Measurements from ENCODE around the gene DNAJC12. TPM values are rescaled to one million over a fixed set of nuclear protein-coding genes. Genes with fewer than 3 reads are reported as not detected.

Gene DNAJC12
- polyA plus RNA-seq, 1 experiment = 0.13 TPM

DNA sequence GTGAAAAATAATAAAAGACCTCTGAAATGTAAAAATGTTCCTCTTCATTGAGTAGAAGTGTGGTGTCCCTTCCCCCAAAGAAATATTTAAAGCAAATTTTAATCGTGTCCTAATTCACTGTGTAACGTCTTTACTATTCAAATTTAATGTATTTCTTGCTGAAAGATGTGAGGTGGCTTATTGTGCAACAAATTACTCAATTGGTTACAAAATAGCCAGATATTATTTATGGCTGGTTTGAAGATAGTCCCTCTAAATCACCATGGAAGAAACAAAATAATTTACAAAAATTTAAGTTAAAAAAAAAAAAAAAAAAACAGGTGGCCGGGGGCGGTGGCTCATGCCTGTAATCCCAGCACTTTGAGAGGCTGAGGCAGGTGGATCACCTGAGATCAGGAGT, 43.7 kb downstream of the DNAJC12 start:
- H3K27me3 ChIP-seq (ENCODE audit: control insufficient read depth, insufficient read depth, low read length) = no peaks in the 10 kb centered on the region
- no peak overlapping the region for H3K4me3 ChIP-seq (ENCODE audit: low read depth, low read length)
- TF ChIP-seq CTCF (IDR thresholded peaks at IDR 0.05; ENCODE audit: insufficient read depth, low read depth, low read length) = no peak
- POLR2A ChIA-PET = no interaction called here
- no peak for DNase-seq (ENCODE audit: low read depth)
- no peaks in the 10 kb centered on the region for H3K36me3 ChIP-seq (ENCODE audit: control insufficient read depth, insufficient read depth, low read length)
- CTCF ChIA-PET = interaction anchor here (0.6 kb wide), 1 partner anchor 30 kb away, joined by 4 read pairs; no protein-coding TSS in a partner anchor

GRCh38 chr10:67793313-67793712, 44.7 kb downstream of the DNAJC12 start:
- TF ChIP-seq CTCF (IDR thresholded peaks at IDR 0.05; ENCODE audit: insufficient read depth, low read depth, low read length) = no peak
- CTCF ChIA-PET = no interaction called here
- POLR2A ChIA-PET = no interaction called here
- no peak overlapping the region for H3K4me3 ChIP-seq (ENCODE audit: low read depth, low read length)
- no peaks in the 10 kb centered on the region for H3K27me3 ChIP-seq (ENCODE audit: control insufficient read depth, insufficient read depth, low read length)
- no peak for DNase-seq (ENCODE audit: low read depth)
- no peaks in the 10 kb centered on the region for H3K36me3 ChIP-seq (ENCODE audit: control insufficient read depth, insufficient read depth, low read length)

DNA sequence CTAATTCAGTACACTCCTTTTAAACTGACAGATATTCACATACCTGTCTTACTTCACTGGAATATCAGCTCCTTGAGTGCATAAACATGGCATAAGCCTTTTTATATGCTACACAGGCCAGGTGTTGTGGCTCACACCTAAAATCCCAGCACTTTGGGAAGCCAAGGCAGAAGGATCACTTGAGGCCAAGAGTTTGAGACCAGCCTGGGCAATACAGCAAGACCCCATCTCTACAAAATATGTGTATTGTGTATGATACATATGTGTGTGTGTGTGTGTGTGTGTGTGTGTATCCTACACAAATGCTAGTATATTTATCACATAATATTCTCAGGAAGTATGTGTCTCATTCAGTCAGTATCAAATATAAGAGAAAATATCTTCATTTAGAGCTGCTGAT, 45.3 kb downstream of the DNAJC12 start:
- Histone ChIP-seq H3K36me3 (ENCODE audit: control insufficient read depth, insufficient read depth, low read length) (no peaks in the 10 kb centered on the region), H3K27me3 (ENCODE audit: control insufficient read depth, insufficient read depth, low read length) (no peaks in the 10 kb centered on the region), H3K4me3 (ENCODE audit: low read depth, low read length) (no peak overlapping the region)
- ChIA-PET POLR2A (no interaction called here), CTCF (no interaction called here)
- TF ChIP-seq CTCF (IDR thresholded peaks at IDR 0.05; ENCODE audit: insufficient read depth, low read depth, low read length) = no peak
- no peak for DNase-seq (ENCODE audit: low read depth)

DNA sequence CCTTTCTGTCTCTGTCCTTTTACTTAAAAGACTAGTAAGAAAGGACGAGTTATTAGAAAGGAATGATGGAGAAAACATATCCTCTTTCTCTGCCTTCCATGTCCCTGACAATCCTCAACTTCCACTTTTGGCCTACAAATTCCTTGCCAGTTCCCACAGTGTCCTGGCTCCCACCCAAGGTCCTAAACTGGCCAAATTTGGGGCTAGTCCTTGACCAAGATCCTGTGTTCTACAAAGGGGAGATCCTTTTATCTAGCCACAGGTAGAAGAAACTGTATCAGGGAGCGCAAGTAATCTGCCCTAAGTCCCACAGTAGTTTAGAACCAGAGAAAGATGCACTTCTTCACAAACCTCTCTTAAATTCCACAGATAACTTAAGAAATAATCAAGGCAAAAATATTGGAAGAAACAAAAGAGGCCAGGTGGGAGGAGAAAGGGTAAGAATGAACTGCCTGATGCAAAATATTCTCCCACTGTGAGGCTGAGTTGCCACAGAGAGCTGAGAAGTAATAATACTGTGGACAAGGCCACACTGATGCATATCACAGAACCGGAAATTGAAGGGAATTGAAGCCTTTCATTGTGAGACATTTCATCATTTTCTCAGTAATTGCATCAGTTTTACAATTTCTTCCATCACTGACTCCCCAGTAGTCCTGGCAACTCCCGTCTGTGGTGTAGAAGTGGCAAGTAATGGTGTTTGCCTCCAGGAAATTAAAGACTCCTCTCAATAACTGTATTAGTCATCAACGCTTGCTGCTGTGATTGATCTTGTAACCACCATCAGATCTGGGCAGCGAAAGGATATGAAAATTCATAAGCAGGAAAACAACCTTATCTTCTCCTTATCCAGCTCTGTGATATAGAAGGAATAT, 47.2 kb downstream of the DNAJC12 start:
- no peak for TF ChIP-seq CTCF (IDR thresholded peaks at IDR 0.05; ENCODE audit: insufficient read depth, low read depth, low read length)
- CTCF ChIA-PET = interaction anchor here (0.9 to 3.5 kb wide), 2 partner anchors 11 to 12 kb away, joined by 3 to 36 read pairs; no protein-coding TSS in a partner anchor
- H3K36me3 ChIP-seq (ENCODE audit: control insufficient read depth, insufficient read depth, low read length) = no peaks in the 10 kb centered on the region
- POLR2A ChIA-PET = interaction anchor here (0.6 kb wide), 1 partner anchor 466 kb away, joined by 3 read pairs; no protein-coding TSS in a partner anchor
- no peak for DNase-seq (ENCODE audit: low read depth)
- no peaks in the 10 kb centered on the region for H3K27me3 ChIP-seq (ENCODE audit: control insufficient read depth, insufficient read depth, low read length)
- H3K4me3 ChIP-seq (ENCODE audit: low read depth, low read length) = no peak overlapping the region

DNA sequence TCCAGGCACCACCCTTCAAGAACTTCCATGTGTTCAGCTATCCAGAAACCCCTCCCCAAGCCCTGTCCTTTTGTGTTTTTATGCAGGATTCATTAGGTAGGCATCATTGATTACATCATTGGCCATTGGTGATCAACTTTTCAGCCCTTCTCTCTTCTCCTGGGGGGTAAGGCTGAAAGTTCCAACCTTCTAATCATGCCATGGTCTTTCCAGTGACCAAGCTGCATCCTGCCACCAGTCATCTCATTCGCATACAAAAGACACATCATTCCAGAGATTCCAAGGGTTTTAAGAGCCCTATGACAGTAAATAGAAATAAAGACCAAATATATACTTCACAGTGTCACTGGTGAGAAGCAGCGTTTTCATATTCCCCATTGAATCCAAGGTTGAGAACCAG, 48.2 kb downstream of the DNAJC12 start:
- no peak for DNase-seq (ENCODE audit: low read depth)
- Histone ChIP-seq H3K27me3 (ENCODE audit: control insufficient read depth, insufficient read depth, low read length) (no peaks in the 10 kb centered on the region), H3K36me3 (ENCODE audit: control insufficient read depth, insufficient read depth, low read length) (no peaks in the 10 kb centered on the region), H3K4me3 (ENCODE audit: low read depth, low read length) (no peak overlapping the region)
- no peak for TF ChIP-seq CTCF (IDR thresholded peaks at IDR 0.05; ENCODE audit: insufficient read depth, low read depth, low read length)
- POLR2A ChIA-PET = interaction anchor here (0.6 kb wide), 1 partner anchor 467 kb away, joined by 3 read pairs; no protein-coding TSS in a partner anchor
- CTCF ChIA-PET = interaction anchor here (2.3 to 3.5 kb wide), 2 partner anchors 11 to 92 kb away, joined by 11 to 36 read pairs; no protein-coding TSS in a partner anchor

All from BJ (cell line).